ENCODE data around the gene KCNT2. TPM values are rescaled to one million over a fixed set of nuclear protein-coding genes. Genes with fewer than 3 reads are reported as not detected.

Gene KCNT2
- total RNA-seq, 2 experiments from 2014 or later, result not detected

DNA sequence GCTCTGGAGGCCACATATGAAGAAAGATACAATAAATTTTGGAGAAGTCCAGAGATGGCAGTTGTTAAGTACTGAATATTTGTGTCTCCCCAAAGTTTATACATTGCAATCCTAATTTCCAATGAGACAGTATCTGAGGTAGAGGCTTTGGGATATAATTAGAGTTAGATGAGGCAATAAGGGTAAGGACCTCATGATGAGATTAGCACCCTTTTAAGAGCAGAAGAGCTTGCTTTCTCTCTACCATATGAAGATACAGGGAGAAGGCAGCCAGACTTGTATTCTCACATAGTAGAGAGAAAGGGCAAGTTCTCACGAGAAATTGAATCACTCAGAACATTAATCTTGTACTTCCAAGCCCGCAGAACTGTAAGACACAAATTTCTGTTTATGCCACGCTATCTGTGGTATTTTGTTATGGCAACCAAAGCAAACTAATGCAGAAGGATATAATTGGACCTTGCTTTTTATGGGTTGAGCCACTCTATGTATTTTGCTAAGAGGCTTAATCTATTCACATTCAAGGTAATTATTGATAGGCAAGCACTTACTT, 430.1 kb downstream of the KCNT2 start:
- Mint-ChIP-seq H3K9me3 (no peaks in the 10 kb centered on the region), H3K27me3 (no peaks in the 10 kb centered on the region), H3K36me3 (ENCODE audit: low read depth) (no peaks in the 10 kb centered on the region), H3K4me1 (no peaks in the 10 kb centered on the region), H3K27ac (no peak overlapping the region), H3K4me3 (no peak overlapping the region)
- POLR2A ChIA-PET, result no interaction called here
- no peak for DNase-seq
- CTCF ChIA-PET, result no interaction called here

Small RNA genes lying within 50 kb of the gene (microRNA-seq; reads per million reads assigned to microRNA genes)
- not detected for gene MIR4735 (ENCODE audit: borderline microRNAs expressed, borderline replicate concordance)

Other genes with a start within 250 kb of the KCNT2 start
- gene CFH, start 43.6 kb upstream of the KCNT2 start, total RNA-seq, result 1 to 10 TPM; 5.3 to 6.2 TPM
- not detected for gene CFHR3, start 166.4 kb upstream of the KCNT2 start, total RNA-seq
- gene CFHR1, start 211.3 kb upstream of the KCNT2 start, total RNA-seq, result not detected